A549 (cell line): ENCODE data around the gene COX7A2L. TPM values are rescaled to one million over a fixed set of nuclear protein-coding genes. Genes with fewer than 3 reads are reported as not detected.

Experiments used
- ATAC-seq, 2 experiments: fragments of 200-7000 bp in 1 of 2; fragments of >200 bp in 1 of 2; cut with Nextera tagmentation in 1 of 2; cut with Tn5 transposase in 1 of 2; 3 replicates each; pipeline versions ENCODE4 v1.8.0 to v1.9.1; 2018 to 2020; ENCODE audit warnings: mild to moderate bottlenecking in 1 of 2, moderate library complexity in 1 of 2
- CTCF ChIA-PET: fragments of 300-600 bp; sonication (Branson Sonifier 250); formaldehyde crosslinking; extraction: SDS; loops from one replicate; lab custom pipeline; 2021; ENCODE audit warnings: antibody characterized with exemption, inconsistent platforms; lab: Yijun Ruan, JAX
- POLR2A ChIA-PET: fragments of 350-600 bp; formaldehyde crosslinking; extraction: SDS; loops from one replicate; lab custom pipeline; 2021; ENCODE audit warnings: antibody characterized with exemption, inconsistent platforms; lab: Yijun Ruan, JAX
- DNase-seq, 2 experiments: peaks; one replicate each; pipeline versions ENCODE4 v3.0.0 to v3.0.0-alpha.2; 2011 to 2016; ENCODE audit warnings: low read depth in 1 of 2, low spot score in 1 of 2
- FAIRE-seq: peaks from 2 replicates; lab custom pipeline; 2011; peaks lifted over from hg19 to GRCh38; lab: Jason Lieb, UNC
- H3K27ac ChIP-seq, 2 experiments: fragments of >200 bp; sonication (Bioruptor Twin); formaldehyde crosslinking; 3 replicates each; pipeline ENCODE4 v1.5.1; 2016 to 2017
- H3K4me1 ChIP-seq: fragments of >200 bp; sonication (Bioruptor Twin); formaldehyde crosslinking; 3 replicates; pipeline ENCODE4 v1.6.1; 2016
- H3K4me2 ChIP-seq: fragments of >200 bp; sonication (Bioruptor Twin); formaldehyde crosslinking; 3 replicates; pipeline ENCODE4 v1.6.1; 2016
- H3K4me3 ChIP-seq: fragments of >200 bp; sonication (Bioruptor Twin); formaldehyde crosslinking; 3 replicates; pipeline ENCODE4 v1.5.1; 2016
- H3K9me3 ChIP-seq: fragments of >200 bp; sonication (Bioruptor Twin); formaldehyde crosslinking; 3 replicates; pipeline ENCODE4 v1.6.1; 2016
- ATOH8 ChIP-seq: fragments of 250-450 bp; sonication (Bioruptor Pico); IDR thresholded peaks from 2 replicates; pipeline ENCODE4 v1.5.0; 2020; ENCODE audit warnings: low read depth, mild to moderate bottlenecking, moderate library complexity
- CEBPB ChIP-seq, 2 experiments: fragments of >200 bp in 1 of 2; sonication (Bioruptor Twin) in 1 of 2; formaldehyde crosslinking in 1 of 2; IDR thresholded peaks; 2 replicates each; pipeline ENCODE4 v1.6.1; 2012 to 2016
- CHD2 ChIP-seq: fragments of 150-350 bp; IDR thresholded peaks from 2 replicates; pipeline ENCODE4 v1.6.1; 2014; ENCODE audit warnings: low read length; ENCODE audit not compliant: partially characterized antibody
- CHD4 ChIP-seq: fragments of 200-600 bp; sonication (generic); IDR thresholded peaks from 2 replicates; pipeline ENCODE4 v1.6.1; 2016; ENCODE audit warnings: antibody characterized with exemption, mild to moderate bottlenecking, borderline replicate concordance
- EHF ChIP-seq: fragments of 250-450 bp; sonication (Bioruptor Pico); IDR thresholded peaks from 2 replicates; pipeline ENCODE4 v1.5.0; 2020; ENCODE audit warnings: mild to moderate bottlenecking
- FOSL2 ChIP-seq, 2 experiments: fragments of 450-650 bp in 1 of 2; fragments of >200 bp in 1 of 2; sonication (Bioruptor Twin) in 1 of 2; formaldehyde crosslinking; IDR thresholded peaks; 2 replicates each; pipeline versions ENCODE4 v1.5.0 to v1.6.1; 2016 to 2020; ENCODE audit warnings: mild to moderate bottlenecking in 1 of 2, moderate library complexity in 1 of 2
- FOXS1 ChIP-seq: fragments of 250-450 bp; sonication (Bioruptor Pico); IDR thresholded peaks from 2 replicates; pipeline ENCODE4 v1.5.0; 2020; ENCODE audit warnings: mild to moderate bottlenecking, moderate library complexity
- GATA3 ChIP-seq: IDR thresholded peaks from 2 replicates; pipeline ENCODE4 v1.6.1; 2012; ENCODE audit warnings: borderline replicate concordance
- HES2 ChIP-seq: fragments of >200 bp; sonication (Bioruptor Twin); formaldehyde crosslinking; IDR thresholded peaks from 2 replicates; pipeline ENCODE4 v1.6.1; 2016
- HOXB13 ChIP-seq: fragments of 250-450 bp; sonication (Bioruptor Pico); IDR thresholded peaks from 2 replicates; pipeline ENCODE4 v1.5.0; 2020; ENCODE audit warnings: low read depth, mild to moderate bottlenecking, moderate library complexity
- MYC ChIP-seq: IDR thresholded peaks from 2 replicates; pipeline ENCODE4 v1.6.1; 2012; ENCODE audit warnings: mild to moderate bottlenecking, inconsistent platforms, low read length, improper control_type of control experiment, borderline replicate concordance
- NFE2L2 ChIP-seq: fragments of 150-350 bp; conservative IDR thresholded peaks from 2 replicates; pipeline ENCODE4 v1.6.1; 2014; ENCODE audit warnings: low read length
- PHF8 ChIP-seq: fragments of 200-600 bp; sonication (generic); IDR thresholded peaks from 2 replicates; pipeline ENCODE4 v1.6.1; 2016; ENCODE audit warnings: low read depth, mild to moderate bottlenecking, antibody characterized with exemption, moderate library complexity, borderline replicate concordance
- POLR2A ChIP-seq: IDR thresholded peaks from 2 replicates; pipeline ENCODE4 v1.6.1; 2012; ENCODE audit warnings: mild to moderate bottlenecking, low read length
- REST ChIP-seq: fragments of 200-600 bp; sonication (generic); IDR thresholded peaks from 2 replicates; pipeline ENCODE4 v1.6.1; 2016; ENCODE audit warnings: antibody characterized with exemption, mild to moderate bottlenecking, moderate library complexity
- RNF2 ChIP-seq: fragments of 200-600 bp; sonication (generic); IDR thresholded peaks from 2 replicates; pipeline ENCODE4 v1.6.1; 2016; ENCODE audit warnings: low read depth, mild to moderate bottlenecking, antibody characterized with exemption, moderate library complexity, borderline replicate concordance
- ZC3H11A ChIP-seq: fragments of 450-650 bp; IDR thresholded peaks from 2 replicates; pipeline ENCODE4 v1.6.1; 2014; ENCODE audit warnings: antibody characterized with exemption, mild to moderate bottlenecking
- ZSCAN20 ChIP-seq: fragments of 250-450 bp; sonication (Bioruptor Pico); IDR thresholded peaks from 2 replicates; pipeline ENCODE4 v1.8.0; 2022; ENCODE audit warnings: mild to moderate bottlenecking, moderate library complexity
- WGBS: methylation state at CpG from one replicate; pipeline ENCODE4 v1.1.6; 2017; ENCODE audit errors: missing lambda C conversion rate; 5-methylcytosine and 5-hydroxymethylcytosine counted together
- polyA plus RNA-seq, 4 experiments: library from polyadenylated mRNA; depleted of rRNA in 3 of 4; stranded (reverse); fragments of >200 nt; fragmentation: RNase III in 1 of 4; extraction: RNeasy Plus Mini Kit Qiagen cat#74134 plus additional on column Dnase treatment in 1 of 4; gene quantifications; 2 replicates in 3 of 4; 3 replicates in 1 of 4; pipeline ENCODE4 v1.2.3, GENCODE V29; 2011 to 2017
- TF ChIP-seq, protein P1 (sequence below): fragments of >200 bp; sonication (Bioruptor Twin); formaldehyde crosslinking; IDR thresholded peaks from 3 replicates; pipeline ENCODE4 v1.5.1; 2016

The COX7A2L gene
- polyA plus RNA-seq, 2 of the 4 experiments (the other 2 are of a cell fraction) = 126 to 258 TPM

GRCh38 chr2:42353792-42354429, 7.1 kb downstream of the COX7A2L start:
- no peak for FAIRE-seq
- H3K4me2 ChIP-seq = no peak overlapping the region
- ChIA-PET POLR2A (no interaction called here), CTCF (no interaction called here)
- H3K4me1 ChIP-seq = peaks cover 7% of the 10 kb centered on the region
- H3K9me3 ChIP-seq = no peaks in the 10 kb centered on the region
- no peak for ATAC-seq
- no peak for TF ChIP-seq GATA3
- TF ChIP-seq PHF8 = no peak
- no peak for TF ChIP-seq ZSCAN20 (CRISPR knock-in tag)
- TF ChIP-seq RNF2 = no peak
- no peak for TF ChIP-seq MYC
- TF ChIP-seq HOXB13 (CRISPR knock-in tag) = no peak
- TF ChIP-seq CEBPB (IDR thresholded peaks at IDR 0.05) = no peak
- TF ChIP-seq HES2 = no peak
- no peak for TF ChIP-seq EHF (CRISPR knock-in tag)
- TF ChIP-seq ZC3H11A = no peak
- TF ChIP-seq FOXS1 (CRISPR knock-in tag) = no peak
- WGBS = 90% methylated on average over 5 of the region's 5 CpGs
- no peak overlapping the region for H3K4me3 ChIP-seq
- no peak overlapping the region for H3K27ac ChIP-seq
- no peak for DNase-seq

DNA sequence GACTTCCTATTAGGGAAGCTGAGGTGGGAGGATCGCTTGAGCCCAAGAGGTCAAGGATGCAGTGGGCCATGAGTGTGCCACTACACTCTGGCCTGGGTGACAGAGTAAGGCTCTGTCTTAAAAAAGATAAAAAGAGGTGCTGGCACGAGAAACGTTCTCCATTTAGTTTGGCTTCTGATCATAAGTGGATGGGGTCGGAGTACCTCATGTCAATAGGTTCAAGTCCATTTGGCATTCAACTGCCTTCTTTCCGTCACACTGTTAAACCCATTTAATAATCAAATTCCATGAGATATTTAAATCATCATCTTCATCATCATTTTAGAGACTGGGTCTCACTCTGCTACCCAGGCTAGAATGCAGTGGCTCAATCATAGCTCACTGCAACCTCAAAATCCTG, 9.2 kb downstream of the COX7A2L start:
- Histone ChIP-seq H3K4me1 (no peaks in the 10 kb centered on the region), H3K9me3 (no peaks in the 10 kb centered on the region)
- no peak for TF ChIP-seq REST
- no peak for TF ChIP-seq HES2
- TF ChIP-seq, all 56 proteins: peak for 0
- ChIA-PET POLR2A (no interaction called here), CTCF (interaction anchor here (1.4 to 2.8 kb wide), 4 partner anchors 9 to 265 kb away, joined by 4 to 9 read pairs (median 6); partner anchors contain the start of gene COX7A2L)
- H3K4me3 ChIP-seq = no peak overlapping the region
- H3K27ac ChIP-seq = no peak overlapping the region
- H3K4me2 ChIP-seq = no peak overlapping the region
- DNase-seq (no peak), ATAC-seq (no peak), FAIRE-seq (no peak)
- WGBS = 94% methylated on average over 5 of the region's 5 CpGs

DNA sequence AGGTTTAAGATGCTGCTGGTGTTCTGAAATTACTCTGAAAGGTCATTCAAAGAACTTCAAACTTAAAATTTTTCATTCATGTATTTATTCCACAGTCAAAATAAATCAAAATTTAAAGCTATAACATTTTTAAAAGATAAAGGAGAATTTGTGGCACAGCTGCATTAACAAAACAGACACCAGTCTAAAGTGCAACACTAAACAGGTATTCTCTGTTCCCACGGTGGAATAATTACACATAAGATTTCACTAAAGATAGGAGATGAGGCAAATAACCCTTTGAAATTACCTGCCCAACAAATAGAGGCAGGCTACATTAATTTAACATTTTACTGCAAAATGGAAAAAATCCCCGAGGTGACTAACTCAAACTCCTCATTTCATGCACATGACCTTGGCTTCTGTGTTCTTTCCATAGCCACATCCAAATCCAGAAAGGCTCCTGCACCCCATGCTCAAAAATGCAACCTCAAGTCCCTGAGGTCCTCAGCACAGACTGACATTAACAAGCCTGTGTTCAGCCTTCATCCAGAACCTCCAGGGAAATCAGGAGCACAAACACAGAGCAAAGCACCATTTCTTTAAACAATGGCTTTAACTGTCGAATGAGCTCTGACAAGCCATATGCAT, 10.5 kb downstream of the COX7A2L start:
- no peak for ATAC-seq
- TF ChIP-seq CHD4 (no peak), CHD2 (no peak), NFE2L2 (no peak), FOSL2 (IDR thresholded peaks at IDR 0.05) (no peak), FOSL2 (CRISPR knock-in tag; IDR thresholded peaks at IDR 0.05) (no peak), POLR2A (no peak), ATOH8 (CRISPR knock-in tag) (no peak), GATA3 (no peak)
- TF ChIP-seq, protein P1, sequence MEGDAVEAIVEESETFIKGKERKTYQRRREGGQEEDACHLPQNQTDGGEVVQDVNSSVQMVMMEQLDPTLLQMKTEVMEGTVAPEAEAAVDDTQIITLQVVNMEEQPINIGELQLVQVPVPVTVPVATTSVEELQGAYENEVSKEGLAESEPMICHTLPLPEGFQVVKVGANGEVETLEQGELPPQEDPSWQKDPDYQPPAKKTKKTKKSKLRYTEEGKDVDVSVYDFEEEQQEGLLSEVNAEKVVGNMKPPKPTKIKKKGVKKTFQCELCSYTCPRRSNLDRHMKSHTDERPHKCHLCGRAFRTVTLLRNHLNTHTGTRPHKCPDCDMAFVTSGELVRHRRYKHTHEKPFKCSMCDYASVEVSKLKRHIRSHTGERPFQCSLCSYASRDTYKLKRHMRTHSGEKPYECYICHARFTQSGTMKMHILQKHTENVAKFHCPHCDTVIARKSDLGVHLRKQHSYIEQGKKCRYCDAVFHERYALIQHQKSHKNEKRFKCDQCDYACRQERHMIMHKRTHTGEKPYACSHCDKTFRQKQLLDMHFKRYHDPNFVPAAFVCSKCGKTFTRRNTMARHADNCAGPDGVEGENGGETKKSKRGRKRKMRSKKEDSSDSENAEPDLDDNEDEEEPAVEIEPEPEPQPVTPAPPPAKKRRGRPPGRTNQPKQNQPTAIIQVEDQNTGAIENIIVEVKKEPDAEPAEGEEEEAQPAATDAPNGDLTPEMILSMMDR = no peak
- no peaks in the 10 kb centered on the region for H3K9me3 ChIP-seq
- FAIRE-seq = no peak
- POLR2A ChIA-PET = no interaction called here
- CTCF ChIA-PET = interaction anchor here (1.4 to 2.8 kb wide), 3 partner anchors 9 to 264 kb away, joined by 4 to 9 read pairs (median 5); no protein-coding TSS in a partner anchor
- no peaks in the 10 kb centered on the region for H3K4me1 ChIP-seq
- no peak overlapping the region for H3K4me3 ChIP-seq
- no peak for DNase-seq
- 79% methylated on average over 3 of the region's 3 CpGs for WGBS
- no peak overlapping the region for H3K4me2 ChIP-seq
- no peak overlapping the region for H3K27ac ChIP-seq
